SK-N-SH treated with all-trans-retinoic acid at 6 μM for 48 hours (cell line): Measurements from ENCODE around the gene G3BP2.

Experiments used
- ATAC-seq: fragments of 200-7000 bp; cut with Tn5 transposase; 3 replicates; pipeline ENCODE4 v1.9.1; 2020; ENCODE audit warnings: mild to moderate bottlenecking, moderate library complexity
- BACH2 ChIP-seq: fragments of 250-450 bp; sonication (Bioruptor Pico); IDR thresholded peaks from 2 replicates; pipeline ENCODE4 v1.9.0; 2021; ENCODE audit warnings: mild to moderate bottlenecking, borderline replicate concordance
- CREB5 ChIP-seq: fragments of 250-450 bp; sonication (Bioruptor Pico); IDR thresholded peaks from 2 replicates; pipeline ENCODE4 v1.5.1; 2020; ENCODE audit warnings: low read depth, mild to moderate bottlenecking, moderate library complexity
- CSDC2 ChIP-seq: fragments of 250-450 bp; sonication (Bioruptor Pico); IDR thresholded peaks from 2 replicates; pipeline ENCODE4 v1.5.0; 2020; ENCODE audit warnings: mild to moderate bottlenecking, moderate library complexity
- CSRNP3 ChIP-seq: fragments of 250-450 bp; sonication (Bioruptor Pico); IDR thresholded peaks from 2 replicates; pipeline ENCODE4 v1.5.1; 2021; ENCODE audit warnings: mild to moderate bottlenecking, moderate library complexity
- ESRRG ChIP-seq: fragments of 250-450 bp; sonication (Bioruptor Pico); IDR thresholded peaks from 2 replicates; pipeline ENCODE4 v1.6.1; 2021; ENCODE audit warnings: mild to moderate bottlenecking
- GLIS3 ChIP-seq: fragments of 250-450 bp; sonication (Bioruptor Pico); IDR thresholded peaks from 2 replicates; pipeline ENCODE4 v1.5.0; 2020; ENCODE audit warnings: mild to moderate bottlenecking, moderate library complexity
- ISL1 ChIP-seq: fragments of 250-450 bp; sonication (Bioruptor Pico); IDR thresholded peaks from 2 replicates; pipeline ENCODE4 v2.1.2; 2022; ENCODE audit warnings: mild to moderate bottlenecking, moderate library complexity
- PATZ1 ChIP-seq: fragments of 250-450 bp; sonication (Bioruptor Pico); IDR thresholded peaks from 2 replicates; pipeline ENCODE4 v1.8.0; 2020; ENCODE audit warnings: mild to moderate bottlenecking, moderate library complexity, borderline replicate concordance
- POU6F1 ChIP-seq: fragments of 250-450 bp; sonication (Bioruptor Pico); IDR thresholded peaks from 2 replicates; pipeline ENCODE4 v1.8.0; 2021; ENCODE audit warnings: low read depth, mild to moderate bottlenecking, moderate library complexity, borderline replicate concordance
- PPARA ChIP-seq: fragments of 250-450 bp; sonication (Bioruptor Pico); IDR thresholded peaks from 2 replicates; pipeline ENCODE4 v1.5.0; 2020; ENCODE audit warnings: mild to moderate bottlenecking, borderline replicate concordance
- RARB ChIP-seq: fragments of 250-450 bp; sonication (Bioruptor Pico); IDR thresholded peaks from 2 replicates; pipeline ENCODE4 v1.8.0; 2021; ENCODE audit warnings: mild to moderate bottlenecking, moderate library complexity
- SNAI2 ChIP-seq: fragments of 250-450 bp; sonication (Bioruptor Pico); IDR thresholded peaks from 2 replicates; pipeline ENCODE4 v1.5.0; 2020; ENCODE audit warnings: mild to moderate bottlenecking, moderate library complexity
- TCF4 ChIP-seq: fragments of 250-450 bp; sonication (Bioruptor Pico); IDR thresholded peaks from 2 replicates; pipeline ENCODE4 v1.8.0; 2021; ENCODE audit warnings: mild to moderate bottlenecking, moderate library complexity, borderline replicate concordance
- TOX ChIP-seq: fragments of 250-450 bp; sonication (Bioruptor Pico); IDR thresholded peaks from 2 replicates; pipeline ENCODE4 v1.8.0; 2021; ENCODE audit warnings: mild to moderate bottlenecking, moderate library complexity, borderline replicate concordance
- TSHZ2 ChIP-seq: fragments of 250-450 bp; sonication (Bioruptor Pico); IDR thresholded peaks from 2 replicates; pipeline ENCODE4 v1.5.0; 2020; ENCODE audit warnings: mild to moderate bottlenecking, moderate library complexity
- ZC3H10 ChIP-seq: fragments of 250-450 bp; sonication (Bioruptor Pico); IDR thresholded peaks from 2 replicates; pipeline ENCODE4 v1.5.1; 2021; ENCODE audit warnings: mild to moderate bottlenecking, moderate library complexity
- ZFP3 ChIP-seq: fragments of 250-450 bp; sonication (Bioruptor Pico); IDR thresholded peaks from 2 replicates; pipeline ENCODE4 v1.5.0; 2020; ENCODE audit warnings: mild to moderate bottlenecking, moderate library complexity
- ZFP30 ChIP-seq: fragments of 450-650 bp; formaldehyde crosslinking; IDR thresholded peaks from 2 replicates; pipeline ENCODE4 v1.5.0; 2022; ENCODE audit warnings: mild to moderate bottlenecking, moderate library complexity
- ZNF565 ChIP-seq: fragments of 450-650 bp; formaldehyde crosslinking; conservative IDR thresholded peaks from 2 replicates; pipeline ENCODE4 v1.5.0; 2020; ENCODE audit warnings: low read depth, mild to moderate bottlenecking, moderate library complexity
- ZNF70 ChIP-seq: fragments of 450-650 bp; formaldehyde crosslinking; IDR thresholded peaks from 2 replicates; pipeline ENCODE4 v1.5.0; 2020; ENCODE audit warnings: mild to moderate bottlenecking, moderate library complexity
- ZNF8 ChIP-seq: fragments of 450-650 bp; formaldehyde crosslinking; IDR thresholded peaks from 2 replicates; pipeline ENCODE4 v1.5.0; 2020; ENCODE audit warnings: mild to moderate bottlenecking, moderate library complexity

Gene G3BP2

GRCh38 chr4:75662626-75663025, 10.6 kb downstream of the G3BP2 start:
- TF ChIP-seq TOX (CRISPR knock-in tag) (no peak), POU6F1 (CRISPR knock-in tag) (no peak), ZFP30 (CRISPR knock-in tag) (no peak), ESRRG (CRISPR knock-in tag) (no peak), ZC3H10 (no peak), PATZ1 (CRISPR knock-in tag) (no peak), GLIS3 (CRISPR knock-in tag) (no peak), CSRNP3 (CRISPR knock-in tag) (no peak), SNAI2 (CRISPR knock-in tag) (no peak), TCF4 (CRISPR knock-in tag) (no peak), ZNF8 (CRISPR knock-in tag) (no peak), PPARA (CRISPR knock-in tag) (no peak), ZFP3 (CRISPR knock-in tag) (no peak), CREB5 (no peak), ISL1 (no peak)
- TF ChIP-seq, all 23 proteins: peak for 0
- ATAC-seq: no peak

GRCh38 chr4:75660491-75660890, 12.7 kb downstream of the G3BP2 start:
- TF ChIP-seq ZNF70 (no peak), BACH2 (CRISPR knock-in tag) (no peak)
- no peak for ATAC-seq

- TF ChIP-seq TOX (CRISPR knock-in tag) (no peak), ISL1 (no peak), RARB (no peak), BACH2 (CRISPR knock-in tag) (no peak), PPARA (CRISPR knock-in tag) (no peak), TCF4 (CRISPR knock-in tag) (no peak), CSDC2 (CRISPR knock-in tag) (no peak), ZNF70 (no peak), POU6F1 (CRISPR knock-in tag) (no peak), ESRRG (CRISPR knock-in tag) (no peak), ZNF8 (CRISPR knock-in tag) (no peak), ZFP3 (CRISPR knock-in tag) (no peak), SNAI2 (CRISPR knock-in tag) (no peak), TSHZ2 (no peak), CSRNP3 (CRISPR knock-in tag) (no peak), ZNF565 (CRISPR knock-in tag) (no peak), PATZ1 (CRISPR knock-in tag) (no peak)
- no peak for ATAC-seq
These were observed 13.6 kb downstream of the G3BP2 start for GRCh38 chr4:75659512-75660031.
